Subcutaneous abdominal adipose tissue (tissue), 5 donors: ENCODE measurements around the gene ADGRA1.
"Not testable (repeated sequence)": the region's sequence is repeated elsewhere in the genome, so short reads cannot be mapped to it uniquely, and the experiment has no call there.

Experiments
- H3K27ac ChIP-seq: one replicate; pipeline ENCODE4 v1.7.0; 2013; ENCODE audit warnings: low read depth, mild to moderate bottlenecking, inconsistent platforms, low read length, moderate library complexity
- H3K27me3 ChIP-seq, 5 donors: one replicate each; pipeline ENCODE4 v1.7.0; 2013; ENCODE audit warnings: low read length in 5 of 5, inconsistent platforms in 1 of 5; ENCODE audit not compliant: control insufficient read depth in 5 of 5, insufficient read depth in 4 of 5
- H3K36me3 ChIP-seq, 5 donors: one replicate each; pipeline ENCODE4 v1.7.0; 2013; ENCODE audit warnings: low read length in 5 of 5; ENCODE audit not compliant: control insufficient read depth in 5 of 5, insufficient read depth in 5 of 5
- H3K4me1 ChIP-seq, 5 donors: one replicate each; pipeline ENCODE4 v1.7.0; 2013; ENCODE audit warnings: low read length in 5 of 5, mild to moderate bottlenecking in 3 of 5, moderate library complexity in 1 of 5; ENCODE audit not compliant: control insufficient read depth in 5 of 5, insufficient read depth in 5 of 5
- H3K4me3 ChIP-seq, 5 donors: one replicate each; pipeline ENCODE4 v1.7.0; 2013; ENCODE audit warnings: low read length in 5 of 5, low read depth in 1 of 5
- H3K9ac ChIP-seq, 5 donors: one replicate each; pipeline ENCODE4 v1.7.0; 2013; ENCODE audit warnings: low read length in 5 of 5, mild to moderate bottlenecking in 4 of 5, moderate library complexity in 3 of 5
- H3K9me3 ChIP-seq, 5 donors: one replicate each; pipeline ENCODE4 v1.7.0; 2013; ENCODE audit warnings: low read length in 5 of 5; ENCODE audit not compliant: control insufficient read depth in 5 of 5
- donor health status: healthy.
- donor health status: healthy.
- donor health status: healthy.
- donor health status: healthy.
- donor health status: healthy.

Gene ADGRA1

GRCh38 chr10:133174689-133175263 lies 87.1 kb downstream of the ADGRA1 start:
- peaks cover 0 to 12% (median 0%) of the 10 kb centered on the region in 5 donors for H3K9me3 ChIP-seq
- H3K27ac ChIP-seq: no peak overlapping the region
- H3K36me3 ChIP-seq: no peaks in the 10 kb centered on the region
- H3K9ac ChIP-seq: no peak overlapping the region
- peaks cover 0 to 11% (median 8%) of the 10 kb centered on the region in 5 donors for H3K27me3 ChIP-seq
- H3K4me3 ChIP-seq: no peak overlapping the region
- H3K4me1 ChIP-seq: no peaks in the 10 kb centered on the region

DNA sequence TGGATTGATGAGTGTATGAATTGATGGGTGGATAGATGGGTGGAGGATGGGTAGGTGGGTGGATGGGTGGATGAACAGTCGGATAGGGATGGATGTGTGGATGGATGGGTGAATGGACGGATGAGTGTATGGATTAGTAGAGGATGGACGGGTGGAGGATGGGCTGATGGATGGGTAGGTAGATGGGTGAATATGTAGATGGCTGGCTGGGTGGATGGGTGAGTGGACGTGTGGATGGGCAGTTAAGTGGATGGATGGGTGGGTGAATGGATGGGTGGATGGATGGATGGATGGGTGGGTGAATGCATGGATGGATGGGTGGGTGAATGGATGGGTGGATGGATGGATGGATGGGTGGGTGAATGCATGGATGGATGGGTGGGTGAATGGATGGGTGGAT lies 87.9 kb downstream of the ADGRA1 start:
- not testable (repeated sequence) for H3K27ac ChIP-seq, H3K4me1 ChIP-seq

DNA sequence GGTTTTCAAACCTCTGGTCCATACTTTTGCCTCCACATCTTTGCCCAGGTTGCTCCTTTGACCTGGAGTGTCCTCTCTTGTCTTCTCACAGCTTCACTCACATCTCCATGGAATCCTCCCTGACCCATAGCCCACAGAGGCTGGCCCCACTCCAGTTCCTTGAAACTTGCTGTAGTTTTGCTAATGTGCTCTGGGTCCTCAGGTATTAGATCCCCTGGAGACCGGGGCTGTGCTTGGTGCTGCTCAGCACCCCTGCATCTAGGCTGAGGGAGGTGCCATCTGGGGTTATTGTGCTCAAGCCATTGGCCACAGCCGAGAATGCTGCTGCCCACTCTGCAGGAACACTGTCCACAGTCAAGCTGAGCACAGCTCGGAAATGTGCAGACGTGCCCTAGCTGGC lies 88.8 kb downstream of the ADGRA1 start:
- H3K9ac ChIP-seq: no peak overlapping the region
- H3K9me3 ChIP-seq: peaks cover 0 to 12% (median 0%) of the 10 kb centered on the region in 5 donors
- no peak overlapping the region for H3K4me3 ChIP-seq
- H3K27ac ChIP-seq: no peak overlapping the region
- no peaks in the 10 kb centered on the region for H3K4me1 ChIP-seq
- no peaks in the 10 kb centered on the region for H3K36me3 ChIP-seq
- H3K27me3 ChIP-seq: peaks cover 0 to 19% (median 13%) of the 10 kb centered on the region in 5 donors

More for the DNA sequence above, 87.9 kb downstream of the ADGRA1 start:
- H3K9ac ChIP-seq, H3K4me3 ChIP-seq, H3K36me3 ChIP-seq: not testable (repeated sequence)
- Histone ChIP-seq H3K9me3 (peaks cover 0 to 12% (median 0%) of the 10 kb centered on the region in 5 donors), H3K27me3 (peaks cover 0 to 12% (median 7%) of the 10 kb centered on the region in 5 donors)

GRCh38 chr10:133177380-133178157 lies 89.8 kb downstream of the ADGRA1 start:
- Histone ChIP-seq H3K4me3 (no peak overlapping the region), H3K9ac (no peak overlapping the region), H3K4me1 (no peaks in the 10 kb centered on the region), H3K9me3 (peaks cover 0 to 12% (median 0%) of the 10 kb centered on the region in 5 donors), H3K27me3 (peaks cover 0 to 21% (median 18%) of the 10 kb centered on the region in 5 donors), H3K36me3 (no peaks in the 10 kb centered on the region), H3K27ac (no peak overlapping the region)

GRCh38 chr10:133178357-133179127 lies 90.8 kb downstream of the ADGRA1 start:
- H3K4me3 ChIP-seq: no peak overlapping the region
- no peaks in the 10 kb centered on the region for H3K36me3 ChIP-seq
- H3K27me3 ChIP-seq: peaks cover 0 to 21% (median 18%) of the 10 kb centered on the region in 5 donors
- no peak overlapping the region for H3K27ac ChIP-seq
- no peak overlapping the region for H3K9ac ChIP-seq
- H3K4me1 ChIP-seq: no peaks in the 10 kb centered on the region
- peaks cover 0 to 12% (median 0%) of the 10 kb centered on the region in 5 donors for H3K9me3 ChIP-seq

- Histone ChIP-seq H3K4me1 (no peaks in the 10 kb centered on the region), H3K27me3 (peaks cover 0 to 26% (median 21%) of the 10 kb centered on the region in 5 donors), H3K9me3 (peaks cover 0 to 12% (median 0%) of the 10 kb centered on the region in 5 donors), H3K36me3 (no peaks in the 10 kb centered on the region), H3K27ac (no peak overlapping the region), H3K9ac (no peak overlapping the region), H3K4me3 (no peak overlapping the region)
These were observed 91.4 kb downstream of the ADGRA1 start for GRCh38 chr10:133179128-133179520.

DNA sequence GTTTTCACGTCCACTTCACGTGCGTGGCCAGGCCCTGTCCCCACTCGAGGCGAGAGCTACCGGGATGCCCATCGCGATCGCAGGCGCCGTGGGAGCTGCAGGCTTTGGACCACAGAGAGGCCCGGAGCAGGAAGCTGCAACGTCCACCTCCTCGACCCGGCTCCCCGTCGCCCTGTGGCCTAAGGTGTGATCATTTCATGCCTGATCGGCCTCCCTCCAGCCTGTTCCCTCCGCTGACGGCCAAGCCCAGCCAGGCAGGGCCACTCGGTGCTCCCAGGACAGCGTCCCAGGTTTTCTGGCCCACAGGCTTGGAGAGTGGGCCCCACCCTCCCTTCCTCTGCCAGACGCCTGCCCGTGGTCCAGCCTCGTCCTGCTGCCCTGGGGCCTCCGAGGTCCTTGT lies 91.9 kb downstream of the ADGRA1 start:
- Histone ChIP-seq H3K9me3 (peaks cover 0 to 12% (median 0%) of the 10 kb centered on the region in 5 donors), H3K4me1 (no peaks in the 10 kb centered on the region), H3K27ac (no peak overlapping the region), H3K36me3 (no peaks in the 10 kb centered on the region), H3K9ac (no peak overlapping the region), H3K27me3 (peaks cover 0 to 30% (median 22%) of the 10 kb centered on the region in 5 donors), H3K4me3 (no peak overlapping the region)

DNA sequence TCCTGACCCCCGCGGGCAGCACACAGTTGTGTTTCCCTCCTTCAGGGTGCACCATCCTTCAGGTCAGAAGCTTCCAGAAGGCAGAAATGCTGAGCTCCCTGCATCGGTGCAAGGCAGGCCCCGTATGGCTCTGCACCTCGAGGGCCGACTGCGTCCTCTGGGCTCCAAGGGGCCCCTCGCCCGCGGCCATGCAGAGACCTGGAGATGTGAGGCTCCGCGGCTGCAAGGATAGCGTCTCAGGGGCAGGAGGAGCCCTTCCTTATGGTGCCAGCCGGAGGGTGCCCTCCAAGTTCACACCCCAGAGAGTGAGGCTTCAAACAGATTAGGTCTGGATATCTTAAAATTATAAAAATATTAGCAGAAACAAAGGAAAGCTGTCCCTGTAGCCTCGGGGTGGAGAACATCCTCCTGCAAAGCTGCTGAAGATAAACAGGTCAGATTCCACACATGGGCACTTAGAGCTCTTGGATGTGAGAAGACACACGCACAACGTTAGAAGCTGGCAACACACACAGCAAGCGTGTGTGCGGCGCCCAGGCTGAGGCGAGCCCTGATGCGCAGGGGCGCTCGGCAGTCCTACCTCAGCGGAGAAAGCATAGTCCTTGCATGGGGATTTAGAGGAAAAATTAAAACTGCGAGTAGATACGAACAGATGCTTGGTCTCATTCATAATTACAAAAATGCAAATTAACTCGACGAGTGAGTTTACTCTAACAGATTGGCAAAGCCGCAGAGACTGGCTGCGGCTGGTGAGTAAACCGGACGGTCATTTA lies 92.7 kb downstream of the ADGRA1 start:
- Histone ChIP-seq H3K4me1 (no peaks in the 10 kb centered on the region), H3K36me3 (no peaks in the 10 kb centered on the region), H3K9ac (no peak overlapping the region), H3K4me3 (no peak overlapping the region), H3K9me3 (peaks cover 0 to 10% (median 0%) of the 10 kb centered on the region in 5 donors), H3K27ac (no peak overlapping the region), H3K27me3 (peaks cover 0 to 28% (median 22%) of the 10 kb centered on the region in 5 donors)

DNA sequence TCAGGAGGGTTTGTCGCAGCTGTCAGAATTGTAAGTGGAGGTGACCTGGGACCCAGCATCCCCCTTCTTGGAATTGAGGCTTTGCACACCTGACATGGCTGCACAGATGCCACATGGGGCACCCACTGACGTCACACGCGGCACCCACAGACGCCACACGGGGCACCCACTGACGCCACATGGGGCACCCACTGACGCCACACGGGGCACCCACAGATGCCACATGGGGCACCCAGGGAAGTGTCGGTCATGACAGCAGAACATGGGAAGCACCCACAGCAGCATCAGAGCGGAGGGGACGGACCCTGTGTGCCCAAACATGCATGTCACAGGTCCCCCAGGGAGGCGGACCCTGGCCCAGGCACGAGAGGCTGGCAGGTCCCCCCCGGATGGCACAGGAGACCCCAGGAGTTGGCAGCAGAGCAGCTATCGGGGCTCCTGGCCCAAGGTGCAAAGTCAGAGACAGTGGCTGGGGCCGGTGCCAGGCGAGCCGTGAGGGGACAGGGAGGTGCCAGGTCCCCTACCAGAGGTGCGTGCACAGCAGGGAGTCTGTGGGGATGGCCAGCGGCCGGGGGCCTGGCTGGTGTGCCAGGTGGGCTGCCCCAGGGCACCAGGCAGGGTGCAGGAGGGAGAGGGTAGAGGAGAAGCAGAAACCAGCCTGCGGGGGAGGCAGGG lies 93.4 kb downstream of the ADGRA1 start:
- H3K27ac ChIP-seq: no peak overlapping the region
- peaks cover 0 to 8% (median 0%) of the 10 kb centered on the region in 5 donors for H3K9me3 ChIP-seq

More for the DNA sequence above, 93.4 kb downstream of the ADGRA1 start:
- no peaks in the 10 kb centered on the region for H3K4me1 ChIP-seq
- H3K4me3 ChIP-seq: no peak overlapping the region
- H3K27me3 ChIP-seq: peaks cover 0 to 32% (median 22%) of the 10 kb centered on the region in 5 donors
- no peak overlapping the region for H3K9ac ChIP-seq
- H3K36me3 ChIP-seq: no peaks in the 10 kb centered on the region
